ENCODE measurements around the gene UBTD2.
A peak's percentile ranks its signal among the peaks of the same experiment; 100 is the strongest.
"Not testable (repeated sequence)": the region's sequence is repeated elsewhere in the genome, so short reads cannot be mapped to it uniquely, and the experiment has no call there.

The UBTD2 gene

DNA sequence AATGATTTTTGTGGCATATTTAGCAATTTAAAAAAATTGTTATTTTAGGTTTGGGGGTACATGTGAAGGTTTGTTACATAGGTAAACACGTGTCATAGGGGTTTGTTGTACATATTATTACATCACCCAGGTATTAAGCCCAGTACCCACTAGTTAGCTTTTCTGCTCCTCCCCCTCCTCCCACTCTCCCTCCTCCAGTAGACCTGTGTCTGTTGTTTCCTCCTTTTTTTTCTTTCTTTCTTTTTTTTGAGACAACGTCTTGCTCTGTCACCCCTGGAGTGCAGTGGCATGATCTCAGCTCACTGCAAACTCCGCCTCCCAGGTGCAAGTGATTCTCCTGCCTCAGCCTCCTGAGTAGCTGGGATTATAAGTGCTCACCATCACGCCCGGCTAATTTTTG, 8.3 kb upstream of the UBTD2 start:
- not testable (repeated sequence) for DNase-seq

DNA sequence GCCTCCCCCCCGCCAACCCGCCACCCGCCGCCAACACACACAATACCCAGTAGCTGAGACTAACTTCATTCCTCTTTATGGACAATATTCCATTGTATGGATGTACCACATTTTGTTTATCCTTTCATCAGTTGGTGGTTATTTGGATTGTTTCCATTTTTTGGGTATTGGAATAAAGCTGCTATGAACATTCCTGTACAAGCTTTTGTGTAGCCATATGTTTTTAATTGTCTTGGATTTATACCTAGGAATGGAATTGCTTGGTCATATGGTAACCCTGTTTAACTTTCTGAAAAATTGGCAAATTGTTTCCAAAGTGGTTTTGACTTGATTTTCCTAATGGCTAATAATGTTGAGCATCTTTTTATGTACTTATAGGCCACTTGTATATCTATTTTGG, 4.9 kb upstream of the UBTD2 start:
- no peak for DNase-seq

DNA sequence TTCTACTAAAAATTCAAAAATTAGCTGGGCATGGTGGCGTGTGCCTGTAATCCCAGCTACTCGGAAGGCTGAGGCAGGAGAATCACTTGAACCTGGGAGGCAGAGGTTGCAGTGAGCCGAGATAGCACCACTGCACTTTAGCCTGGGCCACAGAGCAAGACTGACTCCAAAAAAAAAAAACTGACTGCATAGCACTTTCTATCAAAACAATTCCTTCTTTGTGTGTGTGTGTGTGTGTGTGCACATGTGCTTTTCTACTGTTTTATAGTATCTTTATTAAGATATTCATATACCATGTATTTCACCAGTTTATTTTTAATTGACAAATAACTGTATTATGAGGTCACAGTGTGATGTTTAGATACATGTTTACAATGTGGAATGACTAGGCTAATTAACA, 3.6 kb upstream of the UBTD2 start:
- DNase-seq = not testable (repeated sequence)

DNA sequence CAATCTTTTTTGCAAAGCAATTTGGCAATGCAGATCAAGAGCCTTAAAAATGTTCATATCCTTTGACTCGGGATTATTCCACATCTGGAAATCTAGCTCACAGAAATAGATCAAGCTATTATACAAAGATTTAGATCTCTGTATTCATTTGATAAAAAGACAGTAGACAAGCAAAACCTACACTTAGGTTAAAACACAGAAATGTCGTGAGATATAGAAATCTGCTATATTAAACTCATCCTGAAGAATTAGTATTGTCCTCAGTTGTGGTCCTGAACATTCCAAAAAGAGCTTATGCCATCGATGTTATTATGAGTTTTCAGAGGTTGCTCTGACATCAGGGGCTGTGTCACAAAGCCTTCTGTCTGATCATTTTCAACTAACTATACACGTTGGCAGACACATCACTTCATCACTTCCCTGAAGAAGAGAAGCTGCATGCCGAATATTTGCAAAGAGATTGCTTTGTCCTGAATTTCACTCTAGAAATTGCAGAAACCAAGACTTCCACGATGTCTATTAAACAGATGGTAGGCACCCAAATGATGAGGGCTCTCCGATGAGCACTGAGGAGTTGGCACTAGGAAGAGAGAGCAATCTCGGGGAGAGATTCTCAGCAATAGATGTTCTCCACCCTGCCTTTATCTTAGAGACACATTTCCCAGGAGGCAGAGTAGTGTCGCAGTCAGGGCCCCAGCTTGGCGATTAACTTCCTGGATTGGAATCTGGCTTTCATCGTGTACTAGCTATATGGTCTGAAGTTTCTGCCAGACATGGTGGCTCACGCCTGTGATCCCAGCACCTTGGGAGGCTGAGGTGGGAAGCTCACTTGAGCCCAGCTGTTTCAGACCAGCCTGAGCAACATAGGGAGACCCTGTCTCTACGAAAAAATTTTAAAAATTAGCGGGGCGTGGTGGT, 1.9 kb upstream of the UBTD2 start:
- no peak for DNase-seq

DNA sequence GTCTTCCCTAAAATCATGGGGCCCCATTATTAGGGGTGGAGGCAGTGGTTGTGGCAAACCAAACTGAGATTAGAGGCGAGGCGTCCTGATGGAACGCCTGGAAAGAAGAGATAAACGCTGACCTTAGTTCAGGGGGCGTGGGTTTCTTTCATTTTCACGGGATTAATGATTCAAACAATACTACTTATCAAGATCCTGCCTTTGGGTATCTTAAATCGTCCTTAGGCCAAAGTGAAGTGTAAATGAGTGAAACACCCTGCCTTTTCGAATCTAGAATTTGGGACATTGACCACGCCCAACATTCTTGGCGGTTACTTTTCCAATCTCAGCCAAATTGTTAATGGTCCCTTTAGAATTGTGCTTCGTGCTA, 1.0 kb upstream of the UBTD2 start:
- DNase-seq = peak; percentile 83

DNA sequence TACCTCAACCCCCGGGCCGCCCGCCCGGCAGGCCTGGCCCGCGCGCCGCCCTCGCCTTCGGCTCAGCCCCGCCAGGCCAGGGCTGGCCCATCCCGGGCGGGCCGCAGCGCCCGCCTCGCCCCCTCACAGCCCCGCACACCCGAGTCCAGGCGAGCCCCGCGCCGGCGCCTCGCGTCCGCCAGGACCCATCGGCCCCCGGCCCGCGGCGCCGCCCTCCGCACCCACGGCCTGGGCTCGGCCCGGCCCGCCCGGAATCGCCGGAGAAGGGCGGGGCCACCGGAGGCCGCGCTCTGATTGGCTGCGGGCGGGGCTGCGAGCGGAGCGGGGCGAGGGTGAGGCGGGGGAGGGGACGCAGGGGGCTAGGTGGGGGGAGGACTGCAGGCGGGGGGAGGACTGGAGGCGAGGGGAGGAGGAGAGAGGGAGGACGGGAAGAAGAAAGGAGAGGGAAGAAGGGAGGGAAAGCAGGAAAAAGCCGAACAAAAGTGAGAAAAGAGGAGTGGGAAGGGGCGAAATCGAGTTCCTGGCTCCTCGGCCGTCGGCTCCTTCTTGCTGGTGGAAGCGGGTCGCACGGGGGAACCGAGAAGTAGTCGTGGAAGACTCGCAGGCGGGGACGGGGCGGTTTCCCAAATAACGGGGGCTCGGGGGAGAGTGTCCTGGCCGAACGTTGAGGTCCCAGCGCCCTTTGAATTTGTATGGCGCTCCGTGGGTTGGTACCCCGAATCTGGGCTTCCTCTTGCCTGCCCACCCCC, 472 bp upstream of the UBTD2 start:
- DNase-seq = peak; percentile 75

DNA sequence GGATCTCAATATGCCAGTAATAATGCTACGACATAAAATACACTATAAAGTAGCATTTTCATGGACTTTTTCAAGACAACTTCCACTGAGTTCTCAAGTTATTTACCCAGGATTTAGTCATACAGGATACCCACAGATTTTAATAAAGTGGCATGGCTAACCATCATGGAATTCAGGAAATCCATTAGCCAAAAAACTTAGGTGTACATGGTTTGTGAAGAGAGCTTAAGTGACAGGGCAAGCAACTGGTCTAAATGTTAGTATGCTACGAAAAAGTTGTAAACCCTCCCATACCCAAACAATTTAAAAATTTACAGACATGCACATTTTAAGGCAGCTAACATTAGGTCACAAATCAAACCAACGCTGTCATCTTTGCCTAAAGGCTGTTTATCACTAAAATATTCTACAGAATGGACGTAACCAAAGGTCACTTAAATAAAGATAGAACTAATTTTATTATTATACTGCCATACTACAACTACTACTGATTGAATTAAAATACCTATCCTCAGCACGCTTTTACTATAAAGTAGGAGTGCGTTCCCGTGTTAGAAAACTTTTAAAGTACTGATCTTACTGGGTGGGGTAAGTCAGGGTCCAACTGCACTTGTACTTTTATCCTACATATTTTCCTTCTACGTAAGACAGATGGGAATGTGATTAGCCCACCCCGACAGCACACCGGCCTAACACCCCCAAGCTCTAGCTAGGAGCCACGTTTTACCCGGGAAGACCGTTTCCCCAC, 1.1 kb downstream of the UBTD2 start:
- DNase-seq = no peak

DNA sequence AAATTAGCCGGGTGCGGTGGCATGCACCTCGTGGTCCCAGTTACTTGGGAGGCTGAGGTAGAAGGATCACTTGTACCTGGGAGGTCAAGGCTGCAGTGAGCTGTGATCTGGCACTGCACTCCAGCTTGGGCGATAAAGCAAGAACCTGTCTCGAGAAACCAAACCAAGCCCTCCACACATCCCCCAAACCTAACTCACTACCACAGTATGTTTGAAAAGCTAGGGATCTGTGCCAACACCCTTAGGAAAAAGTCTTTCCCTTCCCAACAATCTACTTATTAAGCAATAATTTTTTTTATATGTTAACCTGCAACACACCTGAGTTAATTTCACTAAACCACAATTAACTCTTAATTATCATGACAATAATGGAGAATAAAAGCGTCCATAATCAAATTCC, 2.2 kb downstream of the UBTD2 start:
- DNase-seq = no peak

DNA sequence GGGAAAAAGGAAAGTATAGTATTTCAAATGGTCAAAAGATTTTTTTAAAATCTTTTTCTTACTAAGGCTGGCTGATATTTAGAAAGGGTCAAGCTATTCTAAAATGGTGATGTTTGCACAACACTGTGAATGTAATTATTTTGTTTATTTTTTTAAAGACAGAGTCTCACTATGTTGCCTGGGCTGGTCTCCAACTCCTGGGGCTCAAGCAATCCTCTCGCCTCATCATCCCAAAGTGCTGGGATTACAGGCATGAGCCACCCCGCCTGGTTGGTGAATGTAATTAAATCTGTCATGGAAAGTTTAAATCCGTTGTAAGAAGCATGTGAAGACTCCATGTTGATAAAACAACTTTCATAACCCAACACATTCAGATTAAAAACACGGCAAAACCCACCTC, 2.6 kb downstream of the UBTD2 start:
- DNase-seq = no peak

DNA sequence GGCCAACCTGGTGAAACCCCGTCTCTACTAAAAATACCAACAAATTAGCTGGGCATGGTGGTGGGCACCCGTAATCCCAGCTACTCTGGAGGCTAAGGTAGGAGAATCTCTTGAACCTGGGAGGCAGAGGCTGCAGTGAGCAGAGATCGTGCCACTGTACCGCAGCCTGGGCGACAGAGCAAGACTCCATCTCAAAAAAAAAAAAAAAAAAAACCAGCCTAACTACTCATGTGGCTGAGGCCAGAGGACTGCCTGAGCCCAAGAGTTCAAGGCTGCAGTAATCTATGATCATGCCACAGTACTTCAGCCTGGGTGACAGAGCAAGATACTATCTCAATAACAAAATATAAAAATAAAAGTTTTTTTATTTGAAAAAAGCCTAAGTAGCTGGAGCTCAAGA, 3.2 kb downstream of the UBTD2 start:
- no peak for DNase-seq

DNA sequence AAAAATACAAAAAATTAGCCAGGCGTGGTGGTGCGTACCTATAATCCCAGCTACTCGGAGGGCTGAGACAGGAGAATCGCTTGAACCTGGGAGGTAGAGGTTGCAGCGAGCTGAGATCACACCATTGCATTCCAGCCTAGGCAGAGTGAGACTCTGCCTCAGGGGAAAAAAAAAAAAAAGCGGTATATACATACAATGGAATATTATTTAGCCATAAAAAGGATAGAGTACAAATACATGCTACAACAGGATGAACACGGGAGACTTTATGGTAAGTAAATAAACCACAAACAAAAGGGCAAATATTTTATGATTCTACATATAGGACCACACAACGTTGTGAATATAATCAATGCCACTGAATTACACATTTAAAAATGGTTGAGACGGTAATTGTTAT, 5.2 kb downstream of the UBTD2 start:
- no peak for DNase-seq

DNA sequence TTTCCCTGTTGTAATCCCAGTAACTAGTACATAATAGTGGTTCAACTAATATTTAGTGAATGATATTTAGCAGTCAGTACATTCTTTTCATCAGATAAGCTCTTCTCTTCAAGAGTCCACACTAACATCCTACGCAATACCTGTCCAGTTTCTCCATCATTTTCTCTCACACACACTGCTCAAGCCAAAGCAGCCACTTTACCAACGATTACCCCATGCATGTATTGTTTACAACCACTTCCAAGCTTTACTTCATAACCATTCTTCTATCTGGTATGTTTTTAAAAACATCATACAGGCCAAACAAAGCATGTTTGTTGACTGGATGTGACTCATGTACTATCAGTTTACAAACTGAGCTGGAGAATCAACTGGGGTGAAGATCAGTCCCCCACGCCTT, 7.3 kb downstream of the UBTD2 start:
- DNase-seq = no peak

DNA sequence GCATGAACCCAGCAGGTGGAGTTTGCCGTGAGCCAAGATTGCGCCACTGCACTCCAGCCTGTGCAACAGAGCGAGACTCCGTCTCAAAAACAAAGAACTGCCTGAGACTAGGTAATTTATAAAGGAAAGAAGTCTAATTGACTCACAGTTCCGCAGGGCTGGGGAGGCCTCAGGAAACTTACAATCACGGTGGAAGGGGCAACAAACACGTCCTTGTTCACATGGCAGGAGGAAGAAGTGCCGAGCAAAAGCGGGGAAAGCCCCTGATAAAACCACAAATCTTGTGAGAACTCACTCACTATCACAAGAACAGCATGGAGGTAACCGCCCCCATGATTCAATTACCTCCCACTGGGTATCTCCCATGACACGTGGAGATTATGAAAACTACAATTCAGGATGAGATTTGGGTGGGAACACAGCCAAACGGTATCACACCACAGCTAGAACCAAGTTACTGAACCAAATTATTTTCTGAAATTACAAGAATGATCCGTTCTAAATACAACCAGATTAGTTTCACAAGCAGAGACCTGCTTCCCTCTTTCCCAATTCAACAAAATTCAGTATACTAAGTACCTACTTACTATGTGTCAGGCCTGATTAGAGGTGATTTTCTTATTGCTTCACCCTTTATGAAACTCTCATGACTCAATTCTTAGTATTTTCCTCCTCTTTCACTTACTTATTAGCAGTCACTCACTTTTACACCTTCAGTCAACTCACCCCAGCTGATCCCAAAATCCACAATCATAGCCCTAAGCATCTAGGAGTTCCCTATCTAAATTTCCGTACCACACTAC, 8.4 kb downstream of the UBTD2 start:
- DNase-seq = no peak

DNA sequence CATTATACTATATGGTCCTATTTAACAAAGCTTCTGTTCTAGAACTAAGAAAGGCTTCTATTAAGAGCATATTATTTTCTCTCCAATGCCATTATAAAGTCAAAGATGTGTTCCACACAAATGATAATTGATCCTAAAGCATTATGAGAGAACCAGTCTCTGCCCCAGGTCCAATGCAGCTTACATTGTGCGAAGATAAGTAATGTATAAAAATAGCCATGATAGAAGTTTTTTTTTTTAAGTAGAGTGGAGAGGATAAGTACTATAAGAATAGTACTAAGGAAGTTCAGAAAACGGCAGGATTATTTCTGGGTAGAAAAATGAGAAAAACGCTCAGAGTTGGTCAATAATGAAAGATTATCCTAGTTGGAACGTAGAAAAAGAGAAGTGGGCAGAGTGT, 15.6 kb downstream of the UBTD2 start:
- no peak for DNase-seq

DNA sequence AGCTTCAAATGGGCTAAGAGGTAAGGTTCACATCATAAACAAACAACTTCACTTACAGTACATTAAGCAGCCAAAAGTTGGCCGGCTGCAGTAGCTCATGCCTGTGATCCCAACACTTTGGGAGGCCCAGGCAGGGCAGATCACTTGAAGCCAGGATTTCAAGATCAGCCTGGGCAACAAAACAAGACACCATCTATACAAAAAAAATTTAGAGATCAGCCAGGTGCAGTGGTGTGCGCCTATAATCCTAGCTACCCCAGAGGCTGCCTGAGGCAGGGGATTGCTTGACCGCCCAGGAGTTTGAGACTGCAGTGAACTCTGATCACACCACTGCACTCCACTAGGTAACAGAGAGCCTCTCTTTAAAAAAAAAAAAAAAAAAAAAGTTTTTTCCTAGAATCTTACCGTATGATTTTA, 16.9 kb downstream of the UBTD2 start:
- DNase-seq = no peak

DNA sequence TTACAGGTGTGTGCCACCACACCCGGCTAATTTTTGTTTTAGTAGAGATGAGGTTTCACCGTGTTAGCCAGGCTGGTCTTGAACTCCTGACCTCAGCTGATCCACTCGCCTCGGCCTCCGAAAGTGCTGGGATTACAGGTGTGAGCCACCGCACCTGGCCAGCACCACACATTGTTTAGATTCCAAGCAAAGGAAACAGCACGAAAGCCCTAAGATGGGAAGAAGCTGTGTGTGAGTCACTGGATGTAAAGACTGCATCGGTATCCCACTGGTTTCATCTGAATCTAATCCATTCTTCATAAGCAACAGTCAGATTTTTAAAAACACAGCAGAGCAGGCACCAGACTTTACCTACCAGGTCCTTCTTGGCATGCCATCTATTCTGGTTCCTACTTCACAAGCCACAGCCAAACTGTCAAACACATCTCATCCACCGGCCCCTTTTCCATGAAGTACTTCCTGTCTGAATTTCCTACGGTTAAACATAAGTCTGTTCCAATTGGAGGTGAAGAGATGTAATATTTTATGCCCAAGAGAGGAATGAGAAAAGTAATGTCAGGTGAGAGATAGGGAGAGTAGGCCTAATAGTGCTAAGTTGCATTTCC, 17.4 kb downstream of the UBTD2 start:
- DNase-seq = no peak

DNA sequence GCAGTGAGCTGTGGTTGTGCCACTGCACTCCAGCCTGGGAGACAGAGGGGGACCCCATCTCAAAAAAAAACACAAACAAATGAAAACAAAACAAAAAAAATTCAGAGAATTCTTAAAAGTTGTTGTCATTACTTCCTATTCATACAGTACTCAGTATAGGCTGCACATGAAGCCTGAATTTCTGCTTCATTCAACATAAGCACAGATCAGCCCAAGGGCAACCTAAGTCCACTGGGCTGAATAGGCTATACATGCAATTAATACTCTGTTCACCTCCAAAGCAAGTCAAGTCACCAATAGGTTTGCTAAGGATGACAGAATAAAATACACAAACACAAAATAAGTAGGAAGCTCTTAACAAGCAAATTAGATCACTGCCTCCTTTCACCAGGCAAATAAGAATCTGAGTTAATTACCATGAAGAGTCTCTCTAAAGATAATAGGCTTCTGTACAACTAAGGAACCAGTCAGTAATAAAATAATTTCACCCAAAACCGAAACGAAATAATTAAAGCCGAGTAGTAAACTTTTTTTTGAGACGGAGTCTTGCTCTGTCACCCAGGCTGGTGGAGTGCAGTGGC, 18.7 kb downstream of the UBTD2 start:
- no peak for DNase-seq

DNA sequence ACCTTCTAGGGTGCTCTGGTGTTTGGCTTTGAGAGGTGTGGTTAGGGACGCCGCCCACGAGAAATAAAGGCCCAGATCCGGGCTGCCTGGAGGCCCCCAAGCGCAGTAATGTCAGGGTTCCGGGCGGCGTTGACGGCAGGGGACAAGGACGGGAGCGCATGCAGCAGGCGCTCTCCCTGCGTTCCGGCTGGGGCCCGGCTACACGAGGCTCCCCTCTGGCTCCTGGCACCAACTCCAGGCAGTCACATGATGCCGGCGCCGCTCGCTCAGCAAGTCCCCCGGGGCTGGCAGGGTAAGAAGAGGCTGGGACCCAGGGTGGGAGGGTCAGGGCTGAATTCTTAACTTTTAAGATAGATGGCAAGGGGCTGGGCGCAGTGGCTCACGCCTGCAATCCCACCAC, 28.1 kb downstream of the UBTD2 start:
- DNase-seq = no peak

DNA sequence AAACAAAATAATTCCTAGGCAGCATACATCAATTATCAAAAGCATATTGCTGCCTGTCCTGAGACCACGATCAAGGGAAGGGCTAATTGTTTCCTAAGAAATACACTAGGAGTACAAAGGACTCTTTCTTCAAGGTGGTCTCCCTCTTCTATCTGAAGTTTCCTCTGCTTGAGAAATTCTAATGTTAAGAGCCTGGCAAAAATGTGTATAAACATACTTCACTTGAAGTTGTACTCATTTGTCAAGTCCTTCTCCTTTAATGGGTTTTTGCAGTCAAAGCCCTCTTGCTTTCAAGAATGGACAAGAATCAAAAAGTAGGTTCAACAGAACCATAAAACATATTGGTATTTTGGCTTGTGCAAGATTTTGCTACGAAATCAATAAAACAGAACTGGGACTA, 31.1 kb downstream of the UBTD2 start:
- DNase-seq = no peak

DNA sequence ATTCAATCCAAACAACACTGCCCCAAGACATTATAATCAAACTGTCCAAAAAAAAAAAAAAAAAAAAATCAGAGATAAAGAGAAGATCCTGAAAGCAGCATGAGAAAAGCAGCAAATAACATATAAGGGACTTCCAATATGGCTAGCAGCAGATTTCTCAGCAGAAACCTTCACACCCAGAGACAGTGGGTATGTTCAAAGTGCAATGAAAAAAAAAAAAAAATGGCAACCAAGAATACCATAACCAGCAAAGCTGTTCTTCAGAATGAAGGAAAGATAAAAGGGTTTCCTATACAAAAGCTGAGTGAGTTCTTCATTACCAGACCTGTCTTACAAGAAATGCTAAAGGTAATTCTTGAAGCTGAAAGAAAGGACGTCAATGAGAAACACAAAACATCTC, 32.1 kb downstream of the UBTD2 start:
- no peak for DNase-seq

DNA sequence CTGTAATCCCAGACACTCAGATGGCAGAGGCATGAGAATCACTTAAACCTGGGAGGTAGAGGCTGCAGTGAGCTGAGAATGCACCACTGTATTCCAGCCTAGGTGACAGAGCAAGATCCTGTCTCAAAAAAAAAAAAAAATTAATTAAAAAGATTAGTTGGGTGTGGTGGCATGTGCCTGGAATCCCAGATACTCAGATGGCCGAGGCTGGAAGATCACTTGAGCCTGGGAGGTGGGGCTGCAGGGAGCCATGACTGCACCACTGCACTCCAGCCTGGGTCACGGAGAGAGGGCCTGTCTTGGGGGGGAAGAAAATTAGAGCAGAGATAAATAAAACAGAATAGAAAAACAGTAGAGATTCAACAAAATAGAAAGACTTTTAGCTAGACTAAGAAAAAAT, 34.9 kb downstream of the UBTD2 start:
- no peak for DNase-seq

DNA sequence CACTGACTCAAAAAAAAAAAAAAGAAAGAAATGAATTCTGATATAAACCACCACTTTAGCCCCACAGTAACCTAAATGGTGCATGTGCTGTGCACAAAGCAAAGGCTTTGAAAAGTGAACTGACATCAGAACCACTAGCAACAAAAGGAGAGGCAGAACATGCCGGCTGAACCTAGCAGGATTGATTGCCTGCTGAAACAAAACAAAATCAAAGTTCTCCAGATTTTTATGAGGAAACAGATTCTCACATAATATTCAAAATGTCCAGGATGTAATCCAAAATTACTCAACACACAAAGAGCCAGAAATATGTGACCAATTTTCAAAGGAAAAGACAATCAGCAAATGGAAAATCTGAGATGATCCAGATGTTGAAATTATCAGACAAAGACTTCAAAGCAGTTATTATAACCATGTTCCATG, 37.9 kb downstream of the UBTD2 start:
- no peak for DNase-seq

Measured in hematopoietic multipotent progenitor cell treated with erythropoietin and hydrocortisone succinate and interleukin-3 and kit ligand, for 4 days (in vitro differentiated cells).